C4-2B (cell line): Measurements from ENCODE around the gene ITGA3.

Source experiments
- ZFX ChIP-seq: fragments of 450-650 bp; IDR thresholded peaks from 2 replicates; pipeline ENCODE4 v1.6.1; 2017
- TF ChIP-seq, protein P1 (sequence below): fragments of 450-650 bp; conservative IDR thresholded peaks from 2 replicates; pipeline ENCODE4 v1.5.1; 2017; ENCODE audit warnings: mild to moderate bottlenecking

DNA sequence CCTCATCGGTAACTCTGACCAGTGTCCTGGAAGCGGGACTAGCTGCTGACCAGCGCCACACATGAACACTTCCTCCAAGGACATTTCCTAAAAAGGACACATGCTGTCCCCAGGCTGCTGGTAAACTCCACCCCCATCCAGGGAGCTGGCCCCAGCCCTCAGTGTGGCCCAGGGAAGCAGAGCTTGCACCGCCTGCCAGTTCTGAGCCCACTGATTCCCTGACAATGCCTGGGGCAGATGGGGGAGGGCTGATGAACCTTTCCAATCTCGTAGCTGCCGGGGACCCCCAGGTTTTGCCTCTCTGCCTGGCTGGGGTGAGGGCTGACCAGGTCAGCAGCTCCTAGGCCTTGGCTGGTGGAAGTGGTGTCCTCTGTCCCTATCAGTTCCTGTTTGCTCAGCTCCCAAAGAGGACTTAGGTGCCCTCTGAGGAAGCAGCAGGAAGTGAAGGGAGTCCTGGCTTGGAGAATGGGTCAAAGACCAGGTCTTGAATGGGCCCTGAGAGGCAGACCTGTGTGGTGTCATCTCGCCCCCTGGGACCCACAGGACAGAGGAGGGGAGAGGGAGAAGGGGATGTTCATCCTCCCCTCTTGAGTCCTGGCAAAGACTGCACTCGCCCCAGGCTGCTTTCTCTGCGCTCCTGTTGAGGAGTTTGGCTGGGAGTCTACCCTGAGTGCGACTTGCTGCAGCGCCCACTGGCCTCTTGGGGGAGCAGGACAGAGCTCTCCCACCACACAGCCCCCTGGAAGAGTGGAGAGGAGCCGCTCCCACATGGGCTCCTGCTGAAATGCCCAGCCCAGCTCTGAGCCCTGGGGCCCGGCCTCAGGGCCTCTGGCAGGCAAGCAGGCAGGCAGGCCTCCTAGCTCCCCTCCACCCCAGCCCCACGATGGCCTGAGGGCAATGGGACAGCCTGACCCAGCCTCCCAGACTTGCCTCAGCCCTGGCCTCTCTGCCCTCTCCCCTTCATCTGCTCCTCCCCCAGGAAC is 56.1 kb downstream of the ITGA3 start:
- TF ChIP-seq, protein P1, sequence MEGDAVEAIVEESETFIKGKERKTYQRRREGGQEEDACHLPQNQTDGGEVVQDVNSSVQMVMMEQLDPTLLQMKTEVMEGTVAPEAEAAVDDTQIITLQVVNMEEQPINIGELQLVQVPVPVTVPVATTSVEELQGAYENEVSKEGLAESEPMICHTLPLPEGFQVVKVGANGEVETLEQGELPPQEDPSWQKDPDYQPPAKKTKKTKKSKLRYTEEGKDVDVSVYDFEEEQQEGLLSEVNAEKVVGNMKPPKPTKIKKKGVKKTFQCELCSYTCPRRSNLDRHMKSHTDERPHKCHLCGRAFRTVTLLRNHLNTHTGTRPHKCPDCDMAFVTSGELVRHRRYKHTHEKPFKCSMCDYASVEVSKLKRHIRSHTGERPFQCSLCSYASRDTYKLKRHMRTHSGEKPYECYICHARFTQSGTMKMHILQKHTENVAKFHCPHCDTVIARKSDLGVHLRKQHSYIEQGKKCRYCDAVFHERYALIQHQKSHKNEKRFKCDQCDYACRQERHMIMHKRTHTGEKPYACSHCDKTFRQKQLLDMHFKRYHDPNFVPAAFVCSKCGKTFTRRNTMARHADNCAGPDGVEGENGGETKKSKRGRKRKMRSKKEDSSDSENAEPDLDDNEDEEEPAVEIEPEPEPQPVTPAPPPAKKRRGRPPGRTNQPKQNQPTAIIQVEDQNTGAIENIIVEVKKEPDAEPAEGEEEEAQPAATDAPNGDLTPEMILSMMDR: no peak
- TF ChIP-seq ZFX: no peak
